D721Med (cell line): ENCODE data around the gene FAT1.

Source experiments
- DNase-seq: peaks from one replicate; pipeline ENCODE4 v3.0.0; 2011; ENCODE audit warnings: low spot score; ENCODE audit not compliant: insufficient read length
- FAIRE-seq: peaks from 2 replicates; lab custom pipeline; 2011; peaks lifted over from hg19 to GRCh38; lab: Jason Lieb, UNC
- CTCF ChIP-seq: IDR thresholded peaks from 2 replicates; pipeline ENCODE4 v1.5.1; 2012; ENCODE audit warnings: mild to moderate bottlenecking, control low read depth; ENCODE audit not compliant: insufficient read depth; ENCODE audit errors: missing control alignments

FAT1 gene

DNA sequence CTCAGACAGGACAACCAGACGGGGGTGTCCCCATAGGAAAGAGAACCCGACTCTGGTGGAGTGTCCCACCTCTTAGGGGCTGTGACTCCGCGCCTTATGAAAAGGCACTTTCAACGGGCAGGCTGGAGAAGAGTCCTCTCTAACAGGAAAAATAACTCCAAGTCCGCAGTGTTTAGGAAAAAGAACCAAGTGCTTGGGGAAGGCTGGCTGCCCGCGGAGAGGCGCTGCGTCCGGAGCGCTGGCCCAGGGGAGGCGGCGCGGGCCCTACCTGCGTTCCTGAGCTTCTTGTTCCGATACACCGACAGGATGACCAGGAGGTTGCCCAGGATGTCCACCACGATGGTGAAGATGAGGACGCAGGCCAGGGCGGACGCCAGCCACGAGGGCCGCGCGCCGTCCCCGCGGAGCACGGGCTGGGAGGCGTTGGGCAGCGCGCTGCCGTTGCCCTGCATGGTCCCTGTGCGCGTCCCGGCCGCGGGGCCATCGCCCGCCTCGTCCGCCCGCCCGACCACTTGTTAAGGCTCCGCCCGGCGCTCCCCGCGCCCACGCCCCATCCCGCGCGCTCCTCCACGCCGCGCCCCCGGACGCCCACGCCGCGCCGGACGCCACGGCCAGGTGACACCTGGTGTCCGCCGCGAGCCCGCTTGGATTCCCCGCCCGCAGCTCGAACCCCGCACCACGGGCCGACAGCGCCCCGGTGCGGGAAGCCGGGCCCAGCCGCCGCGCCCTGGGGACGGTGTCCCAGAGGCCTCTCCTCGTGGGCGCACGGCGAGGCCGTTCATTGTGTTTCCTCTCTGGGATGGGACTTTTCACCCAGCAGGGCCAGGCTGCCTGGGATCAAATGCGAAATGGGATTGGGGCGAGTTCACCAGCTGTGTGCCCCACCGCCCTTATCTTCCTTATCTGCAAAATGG, 168.5 kb downstream of the FAT1 start, which contains the start of gene MTNR1A:
MTNR1A (minus strand) TSS at position 654 of the 914 bp plus-strand sequence; CDS start at position 452, 202 bp downstream.
- DNase-seq (no peak), FAIRE-seq (no peak)
- no peak for TF ChIP-seq CTCF

GRCh38 chr4:186554539-186554913, 169.1 kb downstream of the FAT1 start:
- DNase-seq (no peak), FAIRE-seq (no peak)
- TF ChIP-seq CTCF: no peak

DNA sequence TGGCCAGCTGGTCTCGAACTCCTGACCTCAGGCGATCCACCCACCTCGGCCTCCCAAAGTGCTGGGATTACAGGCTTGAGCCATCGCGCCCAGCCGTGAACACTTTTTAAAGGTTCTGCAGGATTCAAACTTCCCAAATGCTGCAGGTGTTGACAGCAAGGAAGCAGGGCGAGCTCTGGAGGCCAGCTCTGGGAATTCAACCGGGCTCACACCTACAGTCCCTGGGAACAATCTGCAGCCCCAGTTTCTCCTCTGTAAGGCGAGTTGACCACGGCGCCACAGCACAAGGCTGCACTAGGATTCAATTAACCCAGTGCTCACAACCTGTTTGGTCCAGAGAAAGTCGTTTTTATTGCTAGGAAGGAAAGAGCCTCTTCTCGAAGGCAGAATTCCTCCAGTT, 169.9 kb downstream of the FAT1 start:
- no peak for FAIRE-seq
- DNase-seq: no peak
- TF ChIP-seq CTCF: no peak

DNA sequence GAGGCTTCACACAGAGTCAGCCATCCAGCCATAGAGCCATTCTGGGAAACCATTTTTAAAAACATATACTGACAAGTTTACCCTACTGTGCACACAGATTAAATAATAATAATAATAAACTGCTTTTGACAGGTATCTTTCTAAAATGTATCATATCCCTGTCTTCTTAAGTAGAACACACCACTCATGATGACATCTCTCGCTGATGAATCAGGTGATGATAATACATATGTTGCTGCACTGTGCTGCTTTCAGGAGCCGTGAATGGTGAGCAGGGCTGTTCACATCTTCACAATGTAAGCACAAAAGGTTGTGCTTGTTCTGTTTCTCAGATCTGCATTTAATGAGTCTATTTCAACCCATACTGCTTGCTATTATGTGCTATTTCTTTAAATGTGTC, 171.8 kb downstream of the FAT1 start:
- DNase-seq (no peak), FAIRE-seq (no peak)
- no peak for TF ChIP-seq CTCF

DNA sequence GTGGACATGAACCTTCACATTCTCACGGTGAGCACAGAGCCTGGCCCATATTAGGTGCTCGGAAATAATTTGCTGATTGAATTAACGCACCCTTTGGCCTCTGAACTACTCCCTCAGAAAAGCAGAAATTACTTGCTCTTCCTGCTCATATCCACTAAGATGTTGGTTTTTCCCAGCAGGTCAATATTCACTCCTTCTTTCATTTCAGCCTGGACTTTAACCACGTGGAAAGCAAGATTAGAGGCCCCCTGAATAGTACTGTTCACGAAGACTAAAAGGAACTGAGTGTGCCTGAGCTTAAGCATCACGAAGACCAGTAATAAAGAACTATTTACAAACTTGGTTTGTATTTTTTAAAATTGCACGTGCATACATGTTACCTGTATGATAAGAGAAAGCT, 178.2 kb downstream of the FAT1 start:
- FAIRE-seq: no peak
- TF ChIP-seq CTCF: no peak
- DNase-seq: no peak

- FAIRE-seq (no peak), DNase-seq (no peak)
- no peak for TF ChIP-seq CTCF
These were observed 180.4 kb downstream of the FAT1 start for GRCh38 chr4:186543206-186543605.

- TF ChIP-seq CTCF: no peak
- FAIRE-seq: no peak
- DNase-seq: no peak
These were observed 181.9 kb downstream of the FAT1 start for GRCh38 chr4:186541801-186542200.
